Panc1 (cell line): ENCODE results near the gene CRYBA1. TPM values are rescaled to one million over a fixed set of nuclear protein-coding genes. Genes with fewer than 3 reads are reported as not detected.

ENCODE experiments used
- ATAC-seq: fragments of 200-7000 bp; cut with Tn5 transposase; 2 replicates; pipeline ENCODE4 v1.9.1; 2020; ENCODE audit warnings: mild to moderate bottlenecking, moderate library complexity
- BruUV-seq: library from RNA; stranded (reverse); fragments of 400-500 nt; replicated peaks from 2 replicates; lab custom pipeline; 2021; lab: Mats Ljungman, UMichigan
- CTCF ChIA-PET: fragments of 300-600 bp; sonication (Branson Sonifier 250); formaldehyde crosslinking; loops from one replicate; lab custom pipeline; 2022; ENCODE audit warnings: antibody characterized with exemption; lab: Charles Lee
- POLR2A ChIA-PET: fragments of 300-600 bp; sonication (Branson Sonifier 250); formaldehyde crosslinking; loops from one replicate; lab custom pipeline; 2022; ENCODE audit warnings: antibody characterized with exemption; lab: Charles Lee
- DNase-seq: peaks from one replicate; pipeline ENCODE4 v3.0.0-alpha.2; 2010; ENCODE audit warnings: low read depth, low spot score
- H3K27ac ChIP-seq: 2 replicates; pipeline ENCODE4 v1.5.1; 2011; ENCODE audit warnings: mild to moderate bottlenecking, low read length, inconsistent platforms
- H3K27me3 ChIP-seq: fragments of 200-500 bp; sonication (Bioruptor generic); 2 replicates; pipeline ENCODE4 v1.6.0; 2014; ENCODE audit warnings: low read length, inconsistent platforms; ENCODE audit not compliant: control insufficient read depth, insufficient read depth
- H3K36me3 ChIP-seq: fragments of 200-500 bp; sonication (Bioruptor generic); 2 replicates; pipeline ENCODE4 v1.5.1; 2014; ENCODE audit warnings: inconsistent platforms, mild to moderate bottlenecking, low read length, moderate library complexity; ENCODE audit not compliant: control insufficient read depth, insufficient read depth
- H3K4me1 ChIP-seq: 2 replicates; pipeline ENCODE4 v1.5.1; 2011; ENCODE audit warnings: inconsistent platforms, mild to moderate bottlenecking, low read length, moderate library complexity; ENCODE audit not compliant: control insufficient read depth, insufficient read depth
- H3K4me3 ChIP-seq, 2 experiments: 2 replicates each; pipeline ENCODE4 v1.5.1; 2011 to 2012; ENCODE audit warnings: low read depth in 2 of 2, low read length in 2 of 2, mild to moderate bottlenecking in 2 of 2, inconsistent platforms in 1 of 2, moderate library complexity in 1 of 2
- H3K9me3 ChIP-seq: fragments of 200-500 bp; sonication (Bioruptor generic); 2 replicates; pipeline ENCODE4 v1.5.1; 2014; ENCODE audit warnings: low read depth, mild to moderate bottlenecking, inconsistent platforms, low read length, moderate library complexity; ENCODE audit not compliant: control insufficient read depth, insufficient read depth
- POLR2AphosphoS5 ChIP-seq: IDR thresholded peaks from 2 replicates; pipeline ENCODE4 v1.6.1; 2012; ENCODE audit warnings: mild to moderate bottlenecking, low read depth, low read length, moderate library complexity
- SIN3A ChIP-seq: IDR thresholded peaks from 2 replicates; pipeline ENCODE4 v1.6.1; 2012; ENCODE audit warnings: low read depth, mild to moderate bottlenecking, low read length, moderate library complexity, borderline replicate concordance; ENCODE audit not compliant: insufficient read depth
- TCF7L2 ChIP-seq: IDR thresholded peaks from 2 replicates; pipeline ENCODE4 v1.6.1; 2011; ENCODE audit warnings: mild to moderate bottlenecking, low read depth, low read length, inconsistent platforms
- in situ Hi-C: cut with HindIII; loops from 2 replicates; pipeline ENCODE4 v1.10.0; 2016; ENCODE audit warnings: low sequenced_read_pairs, low pct_unique_long_range_greater_than_20kb
- intact Hi-C: fragments of 100-400 bp; cut with micrococcal nuclease; formaldehyde crosslinking; loops from one replicate; pipeline ENCODE4 v1.10.0; 2022; ENCODE audit not compliant: unreplicated experiment
- total RNA-seq: library from RNA; stranded (reverse); gene quantifications from one replicate; pipeline ENCODE4 v1.2.1, GENCODE V29; 2021; ENCODE audit not compliant: unreplicated experiment
- TF ChIP-seq, protein P1 (sequence below), 2 experiments: IDR thresholded peaks; 2 replicates each; pipeline ENCODE4 v1.6.1; 2011 to 2012; ENCODE audit warnings: low read depth in 2 of 2, control low read depth in 1 of 2, low read length in 1 of 2, mild to moderate bottlenecking in 1 of 2, moderate library complexity in 1 of 2; ENCODE audit not compliant: insufficient read depth in 1 of 2
- TF ChIP-seq, protein P2 (sequence below): fragments of 450-650 bp; IDR thresholded peaks from 2 replicates; pipeline ENCODE4 v1.5.1; 2017; ENCODE audit warnings: mild to moderate bottlenecking

The CRYBA1 gene
- total RNA-seq, 1 experiment from 2014 or later = not detected

DNA sequence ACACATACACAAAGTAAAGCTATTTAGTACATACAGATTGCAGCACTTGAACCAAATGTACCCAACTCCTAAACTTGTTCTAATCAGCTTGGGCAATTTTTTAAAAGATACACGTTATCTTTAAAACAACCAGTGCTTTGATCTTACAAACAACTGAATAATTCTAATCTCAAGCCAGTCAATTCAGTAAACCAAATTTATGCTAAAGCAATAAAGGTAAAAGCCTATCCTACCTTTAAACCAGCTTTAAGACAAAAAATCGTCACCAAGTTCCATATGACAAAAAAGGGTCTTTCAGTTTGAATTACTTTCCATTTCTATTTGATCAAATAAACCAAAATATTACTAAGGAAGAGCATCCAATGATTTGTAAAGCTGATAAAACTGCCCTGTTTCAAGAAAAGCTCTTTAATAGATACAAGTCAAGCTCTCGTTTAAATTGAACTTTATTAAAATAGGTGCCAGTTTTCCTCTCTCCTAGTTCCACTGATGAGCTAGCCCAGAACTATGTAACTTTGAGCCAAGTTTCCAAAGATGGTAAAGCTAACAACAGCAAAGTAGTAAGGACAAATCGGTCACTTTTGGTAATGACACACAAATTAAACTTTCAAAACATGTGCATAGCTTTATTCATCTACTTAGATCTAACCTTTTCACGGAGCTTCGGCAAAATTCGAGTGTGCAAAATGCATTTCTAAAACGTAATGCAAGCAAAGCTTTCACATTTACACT lies 10.2 kb downstream of the CRYBA1 start:
- Histone ChIP-seq H3K4me1 (peaks cover 18% of the 10 kb centered on the region; the same call in 1 of the 2 replicates), H3K27ac (no peak overlapping the region), H3K27me3 (no peaks in the 10 kb centered on the region), H3K9me3 (no peaks in the 10 kb centered on the region), H3K36me3 (peaks cover 31% of the 10 kb centered on the region), H3K4me3 (no peak overlapping the region)
- ATAC-seq = no peak
- BruUV-seq = no TSS peak
- DNase-seq = no peak
- TF ChIP-seq TCF7L2 (no peak), POLR2AphosphoS5 (no peak; the same call in 1 of the 2 replicates), SIN3A (no peak)
- TF ChIP-seq, protein P1, sequence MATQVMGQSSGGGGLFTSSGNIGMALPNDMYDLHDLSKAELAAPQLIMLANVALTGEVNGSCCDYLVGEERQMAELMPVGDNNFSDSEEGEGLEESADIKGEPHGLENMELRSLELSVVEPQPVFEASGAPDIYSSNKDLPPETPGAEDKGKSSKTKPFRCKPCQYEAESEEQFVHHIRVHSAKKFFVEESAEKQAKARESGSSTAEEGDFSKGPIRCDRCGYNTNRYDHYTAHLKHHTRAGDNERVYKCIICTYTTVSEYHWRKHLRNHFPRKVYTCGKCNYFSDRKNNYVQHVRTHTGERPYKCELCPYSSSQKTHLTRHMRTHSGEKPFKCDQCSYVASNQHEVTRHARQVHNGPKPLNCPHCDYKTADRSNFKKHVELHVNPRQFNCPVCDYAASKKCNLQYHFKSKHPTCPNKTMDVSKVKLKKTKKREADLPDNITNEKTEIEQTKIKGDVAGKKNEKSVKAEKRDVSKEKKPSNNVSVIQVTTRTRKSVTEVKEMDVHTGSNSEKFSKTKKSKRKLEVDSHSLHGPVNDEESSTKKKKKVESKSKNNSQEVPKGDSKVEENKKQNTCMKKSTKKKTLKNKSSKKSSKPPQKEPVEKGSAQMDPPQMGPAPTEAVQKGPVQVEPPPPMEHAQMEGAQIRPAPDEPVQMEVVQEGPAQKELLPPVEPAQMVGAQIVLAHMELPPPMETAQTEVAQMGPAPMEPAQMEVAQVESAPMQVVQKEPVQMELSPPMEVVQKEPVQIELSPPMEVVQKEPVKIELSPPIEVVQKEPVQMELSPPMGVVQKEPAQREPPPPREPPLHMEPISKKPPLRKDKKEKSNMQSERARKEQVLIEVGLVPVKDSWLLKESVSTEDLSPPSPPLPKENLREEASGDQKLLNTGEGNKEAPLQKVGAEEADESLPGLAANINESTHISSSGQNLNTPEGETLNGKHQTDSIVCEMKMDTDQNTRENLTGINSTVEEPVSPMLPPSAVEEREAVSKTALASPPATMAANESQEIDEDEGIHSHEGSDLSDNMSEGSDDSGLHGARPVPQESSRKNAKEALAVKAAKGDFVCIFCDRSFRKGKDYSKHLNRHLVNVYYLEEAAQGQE (IDR thresholded peaks at IDR 0.05; ENCODE audit: insufficient read depth in 1 of 2, low read depth in 2 of 2, low read length in 1 of 2) = no peak
- TF ChIP-seq, protein P2, sequence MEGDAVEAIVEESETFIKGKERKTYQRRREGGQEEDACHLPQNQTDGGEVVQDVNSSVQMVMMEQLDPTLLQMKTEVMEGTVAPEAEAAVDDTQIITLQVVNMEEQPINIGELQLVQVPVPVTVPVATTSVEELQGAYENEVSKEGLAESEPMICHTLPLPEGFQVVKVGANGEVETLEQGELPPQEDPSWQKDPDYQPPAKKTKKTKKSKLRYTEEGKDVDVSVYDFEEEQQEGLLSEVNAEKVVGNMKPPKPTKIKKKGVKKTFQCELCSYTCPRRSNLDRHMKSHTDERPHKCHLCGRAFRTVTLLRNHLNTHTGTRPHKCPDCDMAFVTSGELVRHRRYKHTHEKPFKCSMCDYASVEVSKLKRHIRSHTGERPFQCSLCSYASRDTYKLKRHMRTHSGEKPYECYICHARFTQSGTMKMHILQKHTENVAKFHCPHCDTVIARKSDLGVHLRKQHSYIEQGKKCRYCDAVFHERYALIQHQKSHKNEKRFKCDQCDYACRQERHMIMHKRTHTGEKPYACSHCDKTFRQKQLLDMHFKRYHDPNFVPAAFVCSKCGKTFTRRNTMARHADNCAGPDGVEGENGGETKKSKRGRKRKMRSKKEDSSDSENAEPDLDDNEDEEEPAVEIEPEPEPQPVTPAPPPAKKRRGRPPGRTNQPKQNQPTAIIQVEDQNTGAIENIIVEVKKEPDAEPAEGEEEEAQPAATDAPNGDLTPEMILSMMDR = no peak
- intact Hi-C loops (no loop called here), in situ Hi-C loops (no loop called here)
- ChIA-PET POLR2A (interaction anchor here (0.6 to 0.8 kb wide), 4 partner anchors 13 to 267 kb away, joined by 3 to 12 read pairs (median 7); no protein-coding TSS in a partner anchor), CTCF (interaction anchor here (0.8 to 1.7 kb wide), 3 partner anchors 34 to 77 kb away, joined by 3 read pairs; partner anchors contain the start of gene MYO18A)

DNA sequence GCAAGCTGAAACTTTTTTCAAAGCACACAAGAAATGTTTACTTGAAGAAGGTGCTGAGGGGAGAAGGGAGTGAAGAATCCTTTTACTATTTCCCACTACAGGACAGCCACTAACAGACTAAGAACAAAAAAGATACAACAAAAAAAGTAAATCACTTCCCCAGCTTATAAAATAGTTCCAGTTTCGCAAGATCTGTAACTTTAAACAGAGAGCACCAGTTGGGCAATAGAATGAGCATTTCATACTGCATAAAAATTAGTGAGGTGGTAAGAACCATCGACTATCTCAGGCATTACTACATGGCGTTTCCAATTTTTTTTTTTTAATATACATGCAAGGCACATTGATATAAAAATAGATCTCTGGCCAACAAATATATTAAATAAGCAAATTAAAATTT lies 11.1 kb downstream of the CRYBA1 start:
- TF ChIP-seq SIN3A (no peak), POLR2AphosphoS5 (no peak), TCF7L2 (no peak)
- TF ChIP-seq, protein P2 = no peak
- TF ChIP-seq, protein P1 (IDR thresholded peaks at IDR 0.05; ENCODE audit: insufficient read depth in 1 of 2, low read depth in 2 of 2, low read length in 1 of 2) = no peak
- ATAC-seq (no peak), DNase-seq (no peak)
- BruUV-seq = no TSS peak
- H3K4me1 ChIP-seq = peaks cover 18% of the 10 kb centered on the region; the same call in 1 of the 2 replicates
- H3K4me3 ChIP-seq = no peak overlapping the region
- CTCF ChIA-PET = interaction anchor here (0.8 to 1.7 kb wide), 3 partner anchors 33 to 78 kb away, joined by 3 read pairs; partner anchors contain the start of gene MYO18A
- no peaks in the 10 kb centered on the region for H3K9me3 ChIP-seq
- POLR2A ChIA-PET = interaction anchor here (0.6 to 0.8 kb wide), 4 partner anchors 12 to 127 kb away, joined by 3 to 12 read pairs (median 4); no protein-coding TSS in a partner anchor
- H3K36me3 ChIP-seq = peaks cover 35% of the 10 kb centered on the region
- no peak overlapping the region; the same call in 1 of the 2 replicates for H3K27ac ChIP-seq
- intact Hi-C loops (no loop called here), in situ Hi-C loops (no loop called here)
- no peaks in the 10 kb centered on the region for H3K27me3 ChIP-seq
